Left lung (tissue), 10 donors: ENCODE data around the gene DAAM2. TPM values are rescaled to one million over a fixed set of nuclear protein-coding genes. Genes with fewer than 3 reads are reported as not detected.

Experiments used
- ATAC-seq: fragments of 200-7000 bp; cut with Tn5 transposase; one replicate; pipeline ENCODE4 v1.9.1; 2020; ENCODE audit warnings: moderate library complexity
- DNase-seq, 4 donors: peaks; one replicate each; pipeline ENCODE4 v3.0.0-alpha.2; 2013 to 2020
- H3K27ac ChIP-seq, 2 donors: fragments of 200-600 bp; sonication (generic) in 1 of 2; one replicate each; pipeline versions ENCODE4 v1.5.0 to v1.8.0; 2020 to 2021
- H3K27me3 ChIP-seq, 2 donors: fragments of 200-600 bp; sonication (generic) in 1 of 2; one replicate each; pipeline versions ENCODE4 v1.5.0 to v1.8.0; 2020 to 2021
- H3K36me3 ChIP-seq, 2 donors: fragments of 200-600 bp; sonication (generic) in 1 of 2; one replicate each; pipeline versions ENCODE4 v1.5.0 to v1.8.0; 2020 to 2021
- H3K4me1 ChIP-seq, 2 donors: fragments of 200-600 bp; one replicate each; pipeline ENCODE4 v1.8.0; 2021
- H3K4me3 ChIP-seq, 2 donors: fragments of 200-600 bp; sonication (generic) in 1 of 2; one replicate each; pipeline versions ENCODE4 v1.5.0 to v1.8.0; 2020 to 2021; ENCODE audit warnings: mild to moderate bottlenecking in 1 of 2
- H3K9me3 ChIP-seq, 2 donors: fragments of 200-600 bp; sonication (generic) in 1 of 2; one replicate each; pipeline versions ENCODE4 v1.5.0 to v1.8.0; 2020 to 2021
- intact Hi-C, 2 donors: fragments of 100-400 bp; cut with DNase I; formaldehyde crosslinking; loops; one replicate each; pipeline versions ENCODE4 v1.11.2 to v1.14.2; 2022
- polyA plus RNA-seq, 6 donors: library from polyadenylated mRNA; unstranded; fragments of 120-200 nt; gene quantifications; one replicate each; pipeline ENCODE4 v1.2.1, GENCODE V29; 2013; ENCODE audit not compliant: insufficient read length in 6 of 6
- total RNA-seq, 2 donors: library from RNA; stranded (reverse); fragmentation: NEBNext Ultra II Directional; extraction: Animal tissue kit (Norgen Biotek cat#: 25700); gene quantifications; one replicate each; pipeline ENCODE4 v1.2.1, GENCODE V29; 2021
- TF ChIP-seq, protein P1 (sequence below), 2 donors: fragments of 200-600 bp; sonication (generic) in 1 of 2; IDR thresholded peaks; one replicate each; pipeline versions ENCODE4 v1.5.0 to v1.8.0; 2021; ENCODE audit warnings: antibody characterized with exemption in 2 of 2
- donor health status: DM: no; HTN: yes; CAD: no.
- donor health status: DM: no; HTN: no; CAD: no.

The DAAM2 gene
- total and polyA plus RNA-seq, 8 donors: 28.8 to 67.6 (median 39.9) TPM

DNA sequence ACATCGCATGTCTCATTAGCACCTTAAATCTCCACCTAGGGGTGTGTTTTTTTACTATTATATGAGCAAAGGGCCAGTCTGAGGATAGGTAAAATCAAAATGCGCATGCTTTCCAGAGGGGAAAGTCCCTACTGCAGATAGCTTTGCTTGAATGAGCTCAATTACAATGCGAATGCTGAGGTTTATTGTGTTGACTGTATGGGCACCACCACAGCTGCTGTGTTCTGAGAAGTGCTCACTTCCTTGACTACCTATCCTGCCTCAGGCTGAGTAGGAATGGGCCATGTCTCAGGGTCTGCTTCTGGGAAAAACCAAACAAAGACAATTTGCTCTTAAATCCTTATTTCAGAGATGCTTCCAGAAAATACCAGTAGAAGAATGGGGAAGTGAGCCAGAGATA, 105.5 kb downstream of the DAAM2 start:
- H3K36me3 ChIP-seq: peaks cover 0 to 41% of the 10 kb centered on the region in 2 donors
- no peaks in the 10 kb centered on the region for H3K27me3 ChIP-seq
- no peak overlapping the region for H3K4me3 ChIP-seq
- H3K9me3 ChIP-seq: no peaks in the 10 kb centered on the region
- ATAC-seq: no peak
- intact Hi-C loops: no loop called here
- no peaks in the 10 kb centered on the region for H3K4me1 ChIP-seq
- no peak for DNase-seq
- TF ChIP-seq, protein P1, sequence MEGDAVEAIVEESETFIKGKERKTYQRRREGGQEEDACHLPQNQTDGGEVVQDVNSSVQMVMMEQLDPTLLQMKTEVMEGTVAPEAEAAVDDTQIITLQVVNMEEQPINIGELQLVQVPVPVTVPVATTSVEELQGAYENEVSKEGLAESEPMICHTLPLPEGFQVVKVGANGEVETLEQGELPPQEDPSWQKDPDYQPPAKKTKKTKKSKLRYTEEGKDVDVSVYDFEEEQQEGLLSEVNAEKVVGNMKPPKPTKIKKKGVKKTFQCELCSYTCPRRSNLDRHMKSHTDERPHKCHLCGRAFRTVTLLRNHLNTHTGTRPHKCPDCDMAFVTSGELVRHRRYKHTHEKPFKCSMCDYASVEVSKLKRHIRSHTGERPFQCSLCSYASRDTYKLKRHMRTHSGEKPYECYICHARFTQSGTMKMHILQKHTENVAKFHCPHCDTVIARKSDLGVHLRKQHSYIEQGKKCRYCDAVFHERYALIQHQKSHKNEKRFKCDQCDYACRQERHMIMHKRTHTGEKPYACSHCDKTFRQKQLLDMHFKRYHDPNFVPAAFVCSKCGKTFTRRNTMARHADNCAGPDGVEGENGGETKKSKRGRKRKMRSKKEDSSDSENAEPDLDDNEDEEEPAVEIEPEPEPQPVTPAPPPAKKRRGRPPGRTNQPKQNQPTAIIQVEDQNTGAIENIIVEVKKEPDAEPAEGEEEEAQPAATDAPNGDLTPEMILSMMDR (IDR thresholded peaks at IDR 0.05): no peak
- no peak overlapping the region for H3K27ac ChIP-seq

DNA sequence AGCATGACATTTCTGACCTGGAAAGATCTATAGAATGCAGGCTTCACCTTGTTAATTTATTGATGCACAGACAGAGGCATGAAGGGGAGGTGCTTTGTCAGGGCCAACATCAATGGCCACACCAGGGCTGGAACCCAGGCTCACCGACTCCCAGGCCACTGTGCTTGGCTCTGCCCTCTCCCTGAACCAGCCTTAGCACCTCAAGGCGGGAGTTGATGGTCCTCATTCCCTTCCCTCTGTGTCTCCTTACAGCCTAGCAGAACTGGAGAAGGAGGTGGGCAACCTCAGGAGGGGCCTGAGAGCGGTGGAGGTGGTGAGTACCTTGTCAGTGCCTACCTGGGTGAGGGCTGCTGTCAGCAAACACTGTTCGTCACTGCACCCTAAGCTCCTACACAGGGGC, 106.4 kb downstream of the DAAM2 start:
- Histone ChIP-seq H3K27me3 (no peaks in the 10 kb centered on the region), H3K27ac (no peak overlapping the region), H3K4me1 (no peaks in the 10 kb centered on the region), H3K36me3 (peaks cover 0 to 47% of the 10 kb centered on the region in 2 donors), H3K4me3 (no peak overlapping the region), H3K9me3 (no peaks in the 10 kb centered on the region)
- intact Hi-C loops: no loop called here
- DNase-seq: no peak
- TF ChIP-seq, protein P1 (IDR thresholded peaks at IDR 0.05): no peak
- ATAC-seq: no peak

DNA sequence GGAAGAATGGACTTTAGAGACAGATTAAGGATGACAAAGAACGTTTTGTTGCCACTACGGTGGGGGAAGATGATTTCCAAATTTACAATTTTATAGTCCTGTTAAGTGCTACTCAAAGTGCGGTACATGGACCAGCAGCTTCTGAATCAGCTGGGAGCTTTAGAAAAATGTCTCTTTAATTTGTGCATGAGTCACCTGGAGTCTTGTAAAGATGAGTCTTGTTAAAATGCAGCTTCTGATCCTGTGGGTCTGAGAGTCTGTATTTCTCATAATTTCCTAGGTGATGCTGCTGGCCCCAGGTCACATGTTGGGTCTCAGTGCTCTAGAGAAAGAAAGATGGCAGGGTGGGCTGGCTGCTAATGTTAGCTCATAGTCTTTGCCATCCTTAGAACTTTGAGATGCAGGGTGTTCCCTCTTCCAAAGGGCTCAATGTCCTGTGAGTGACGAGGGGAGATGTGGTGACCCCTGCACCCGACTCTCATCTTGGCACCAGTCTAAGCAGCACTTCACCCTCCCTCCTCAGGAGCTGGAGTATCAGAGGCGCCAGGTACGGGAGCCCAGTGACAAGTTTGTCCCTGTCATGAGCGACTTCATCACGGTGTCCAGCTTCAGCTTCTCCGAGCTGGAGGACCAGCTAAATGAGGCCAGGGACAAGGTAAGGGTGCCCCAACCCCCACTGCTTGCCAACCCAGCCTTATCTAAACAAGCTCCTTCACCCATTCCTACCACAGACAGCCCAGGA, 107.5 kb downstream of the DAAM2 start:
- no peak for ATAC-seq
- intact Hi-C loops: no loop called here

DNA sequence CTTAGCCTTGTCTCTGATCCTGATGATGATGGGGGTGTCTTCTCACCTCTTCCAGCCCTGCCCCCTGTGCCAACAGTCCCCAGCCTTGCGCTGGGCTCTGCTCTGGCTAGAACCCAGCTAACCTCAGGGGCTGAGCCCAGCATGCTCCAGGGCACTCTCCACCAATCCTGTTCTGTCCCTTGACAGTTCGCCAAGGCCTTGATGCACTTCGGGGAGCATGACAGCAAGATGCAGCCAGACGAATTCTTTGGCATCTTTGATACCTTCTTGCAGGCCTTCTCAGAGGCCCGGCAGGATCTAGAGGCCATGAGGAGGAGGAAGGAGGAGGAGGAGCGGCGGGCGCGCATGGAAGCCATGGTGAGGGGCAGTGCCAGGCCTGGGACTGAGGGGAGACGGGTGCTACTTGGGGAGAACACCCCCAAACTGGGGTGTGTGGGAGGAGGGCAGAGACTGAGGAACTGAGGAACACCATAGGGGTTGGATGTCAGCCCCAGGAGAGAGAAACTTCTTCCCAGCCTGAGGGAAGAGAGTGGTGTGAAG, 109.0 kb downstream of the DAAM2 start:
- no peak for ATAC-seq
- H3K4me3 ChIP-seq: no peak overlapping the region

More for the DNA sequence above, 107.5 kb downstream of the DAAM2 start:
- DNase-seq: no peak
- H3K4me1 ChIP-seq: no peaks in the 10 kb centered on the region
- H3K36me3 ChIP-seq: peaks cover 0 to 53% of the 10 kb centered on the region in 2 donors
- no peak overlapping the region for H3K4me3 ChIP-seq
- no peaks in the 10 kb centered on the region for H3K9me3 ChIP-seq
- TF ChIP-seq, protein P1 (IDR thresholded peaks at IDR 0.05): no peak
- H3K27ac ChIP-seq: no peak overlapping the region
- no peaks in the 10 kb centered on the region for H3K27me3 ChIP-seq

DNA sequence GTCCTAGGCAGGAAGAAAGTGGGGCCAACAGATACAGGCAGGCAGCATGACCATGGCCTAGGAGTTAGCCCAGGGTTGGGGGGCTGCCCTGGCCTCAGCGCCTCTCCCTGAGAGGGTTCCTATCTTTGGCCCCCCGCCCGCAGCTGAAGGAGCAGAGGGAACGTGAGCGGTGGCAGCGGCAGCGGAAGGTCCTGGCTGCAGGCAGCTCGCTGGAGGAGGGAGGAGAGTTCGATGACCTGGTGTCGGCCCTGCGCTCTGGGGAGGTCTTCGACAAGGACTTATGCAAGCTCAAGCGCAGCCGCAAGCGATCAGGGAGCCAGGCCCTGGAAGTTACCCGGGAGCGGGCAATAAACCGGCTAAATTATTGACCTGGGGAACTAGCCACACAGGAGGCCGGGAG, 109.5 kb downstream of the DAAM2 start:
- Histone ChIP-seq H3K4me1 (no peaks in the 10 kb centered on the region), H3K9me3 (no peaks in the 10 kb centered on the region), H3K36me3 (peaks cover 0 to 54% of the 10 kb centered on the region in 2 donors), H3K27me3 (no peaks in the 10 kb centered on the region), H3K4me3 (no peak overlapping the region), H3K27ac (no peak overlapping the region)
- TF ChIP-seq, protein P1 (IDR thresholded peaks at IDR 0.05): no peak
- intact Hi-C loops: no loop called here
- DNase-seq: no peak
- no peak for ATAC-seq

More for the DNA sequence above, 109.0 kb downstream of the DAAM2 start:
- H3K4me1 ChIP-seq: no peaks in the 10 kb centered on the region
- H3K27ac ChIP-seq: no peak overlapping the region
- no peaks in the 10 kb centered on the region for H3K9me3 ChIP-seq
- no peak for DNase-seq
- intact Hi-C loops: no loop called here
- peaks cover 0 to 53% of the 10 kb centered on the region in 2 donors for H3K36me3 ChIP-seq
- TF ChIP-seq, protein P1 (IDR thresholded peaks at IDR 0.05): no peak
- H3K27me3 ChIP-seq: no peaks in the 10 kb centered on the region
